Activated CD4-positive, alpha-beta T cell treated with anti-CD3 and anti-CD28 coated beads, Interleukin-2, amount 50 U/mL, for 16 hours (primary cell): ENCODE data around the gene TRAPPC12.
"Not testable (repeated sequence)": the region's sequence is repeated elsewhere in the genome, so short reads cannot be mapped to it uniquely, and the experiment has no call there.

Experiments used
- DNase-seq: peaks from one replicate; pipeline ENCODE4 v3.0.0-alpha.2; 2020

TRAPPC12 gene

DNA sequence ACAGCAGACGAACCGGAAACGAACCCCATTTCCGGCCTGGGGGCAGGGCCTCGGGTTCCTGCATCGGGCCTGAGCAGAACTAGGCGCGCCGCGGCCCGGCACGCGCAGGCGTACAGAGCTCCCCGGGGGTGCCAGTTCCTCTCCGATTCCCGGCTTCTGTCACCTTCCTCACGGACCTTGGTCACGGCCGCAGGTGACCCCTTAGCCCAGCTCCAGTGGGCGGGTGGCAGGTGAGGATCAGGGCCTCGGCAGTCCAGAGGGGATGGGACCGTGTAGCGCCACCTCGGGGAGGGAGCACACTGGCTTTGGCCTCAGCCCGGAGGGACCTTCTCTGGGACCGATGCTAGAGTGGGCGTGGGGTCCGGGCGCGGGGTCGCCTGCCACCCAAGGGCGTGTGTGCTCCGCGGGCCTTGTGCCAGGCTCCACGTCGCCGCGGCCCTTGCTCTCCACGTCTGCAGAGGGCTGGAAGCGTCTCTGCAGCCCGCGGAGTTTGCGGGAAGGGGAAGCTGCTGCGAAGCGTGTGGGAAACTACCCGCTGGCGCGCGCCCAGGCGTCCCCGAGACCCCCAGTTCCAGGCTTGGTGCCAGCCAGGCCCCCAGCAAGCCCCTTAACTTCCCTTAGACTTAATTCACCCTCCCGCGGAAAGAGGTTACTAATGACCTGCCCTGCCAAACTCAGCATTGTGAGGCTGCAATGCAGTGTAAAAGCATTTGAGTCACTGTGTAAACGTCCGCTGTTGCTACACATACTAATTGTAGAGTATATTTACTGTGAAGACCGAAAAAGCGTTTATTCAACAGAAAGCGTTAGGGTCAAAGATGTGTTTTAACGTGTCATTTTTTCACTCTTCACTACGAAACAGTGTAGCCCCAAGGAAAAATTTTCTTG lies at the start of gene TRAPPC12:
TRAPPC12 (plus strand) TSS at position 48 of the 888 bp plus-strand sequence. CDS start 7,930 bp downstream, outside the sequence.
- peak; percentile 96 for DNase-seq

GRCh38 chr2:3332133-3332532 lies 47.4 kb upstream of the TRAPPC12 start:
- no peak for DNase-seq

DNA sequence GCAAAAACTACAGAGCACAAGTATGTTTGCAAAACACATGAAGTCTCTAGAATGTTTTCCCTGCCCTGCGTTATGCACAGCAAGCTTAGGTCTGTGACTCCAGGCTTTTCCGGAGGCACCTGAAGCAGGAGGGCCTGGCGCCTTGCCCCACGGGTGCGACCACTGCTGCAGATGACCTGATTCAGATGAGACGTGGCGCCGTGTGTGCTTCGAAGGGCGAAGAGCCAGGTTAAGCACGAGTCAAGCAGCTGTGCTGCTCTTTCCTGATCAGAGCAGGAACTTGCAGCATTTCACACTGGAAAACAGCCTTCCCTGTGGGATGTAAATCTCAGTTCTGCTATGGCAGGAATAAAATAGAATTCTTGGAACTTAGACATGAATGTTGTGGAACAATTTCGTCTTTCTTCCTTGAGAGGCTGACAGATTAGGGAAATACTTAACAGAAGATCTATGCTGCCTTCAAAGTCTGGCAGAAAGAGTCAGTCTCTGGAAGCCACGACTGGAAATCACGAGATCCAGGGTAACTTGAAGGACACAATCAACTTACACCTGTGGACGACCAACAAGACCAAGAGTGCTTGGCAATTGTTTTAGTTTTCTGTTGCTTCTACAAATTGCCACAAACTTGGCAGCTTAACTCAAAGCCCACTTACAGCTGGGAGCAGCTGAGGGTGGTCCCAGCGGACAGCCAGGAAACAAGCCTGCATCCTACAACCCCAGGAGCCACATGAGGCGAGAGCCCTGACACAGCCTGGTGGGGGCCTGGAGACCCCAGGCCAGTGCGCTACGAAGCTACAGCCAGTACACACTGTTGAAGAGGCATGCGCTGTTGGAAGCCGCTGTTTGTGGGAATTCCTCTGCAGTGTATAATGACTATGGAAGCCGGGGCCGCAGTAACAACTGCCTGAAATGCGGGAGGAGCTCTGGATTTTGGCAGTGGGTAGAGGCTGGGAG lies 44.8 kb upstream of the TRAPPC12 start:
- DNase-seq: no peak

DNA sequence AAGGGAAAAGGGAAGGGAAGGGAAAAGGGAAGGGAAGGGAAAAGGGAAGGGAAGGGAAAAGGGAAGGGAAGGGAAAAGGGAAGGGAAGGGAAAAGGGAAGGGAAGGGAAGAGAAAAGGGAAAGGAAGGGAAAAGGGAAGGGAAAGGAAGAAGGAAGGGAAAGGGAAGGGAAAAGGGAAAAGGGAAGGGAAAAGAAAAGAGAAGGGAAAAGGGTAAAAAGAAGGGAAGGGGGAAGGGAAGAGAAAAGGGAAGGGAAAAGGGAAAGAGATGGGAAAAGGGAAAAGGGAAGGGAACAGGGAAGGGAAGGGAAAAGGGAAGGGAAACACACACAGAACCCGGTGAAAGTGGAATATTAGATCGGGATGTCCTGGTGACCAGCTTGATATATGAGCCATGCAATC lies 42.6 kb upstream of the TRAPPC12 start:
- no peak for DNase-seq

DNA sequence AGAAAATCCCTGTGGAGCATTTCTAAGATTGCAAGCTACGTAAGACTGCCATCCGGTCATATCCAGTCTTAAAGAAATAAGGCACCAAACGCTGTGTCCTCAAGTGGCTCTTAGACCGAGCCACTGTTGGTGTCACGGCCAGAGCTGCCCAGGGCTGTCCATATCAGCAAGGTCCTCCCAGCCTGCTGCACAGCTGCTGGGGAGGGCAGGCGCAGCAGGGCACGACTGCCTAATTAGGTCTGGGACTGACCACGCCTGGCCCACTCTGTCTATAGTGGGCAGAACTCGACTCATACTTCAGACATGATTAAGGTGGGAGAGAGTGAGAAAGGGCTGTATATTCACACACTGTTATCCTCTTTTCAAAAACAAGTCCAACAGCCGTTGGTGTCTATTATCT lies 41.2 kb upstream of the TRAPPC12 start:
- no peak for DNase-seq

DNA sequence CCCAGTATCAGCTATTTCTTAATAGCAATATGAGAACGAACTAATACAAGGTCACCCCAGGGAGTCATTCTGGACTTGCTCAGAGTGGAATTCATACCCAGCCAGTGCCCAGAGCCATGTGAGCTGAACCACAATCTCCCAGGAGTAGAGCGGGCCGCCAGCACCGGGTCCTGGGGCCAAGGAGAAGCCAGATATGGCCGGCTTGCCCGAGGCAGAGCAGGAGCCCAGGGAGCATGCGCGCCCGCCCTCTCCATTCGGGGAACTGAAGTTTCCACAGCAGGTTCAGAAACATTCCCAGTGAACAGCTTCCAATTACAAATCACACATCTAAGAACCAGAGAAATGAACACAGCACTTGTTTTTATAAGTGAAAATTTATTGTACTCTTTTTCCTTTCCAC lies 39.4 kb upstream of the TRAPPC12 start:
- no peak for DNase-seq

GRCh38 chr2:3341336-3341735 lies 38.2 kb upstream of the TRAPPC12 start:
- no peak for DNase-seq

DNA sequence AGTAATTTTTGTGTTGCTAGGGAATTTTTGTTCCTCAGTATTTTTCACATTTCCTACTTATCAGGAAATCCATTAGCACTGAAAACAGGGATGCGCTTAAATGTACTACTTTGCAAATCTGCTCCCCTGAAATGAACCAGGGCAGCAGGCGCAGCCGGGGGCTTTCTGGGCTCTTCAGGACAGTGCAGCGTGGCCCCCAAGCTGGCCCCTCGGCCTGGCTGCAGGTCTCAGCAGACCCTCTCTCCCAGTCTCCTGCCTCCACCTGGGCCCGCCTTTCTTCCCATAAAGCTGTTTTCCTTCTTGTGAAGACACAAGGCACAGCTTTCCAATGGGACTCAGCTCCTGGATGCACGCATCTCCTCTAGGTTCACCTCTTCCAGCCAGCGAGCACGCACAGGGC lies 37.2 kb upstream of the TRAPPC12 start:
- no peak for DNase-seq

GRCh38 chr2:3343012-3343411 lies 36.5 kb upstream of the TRAPPC12 start:
- DNase-seq: no peak

DNA sequence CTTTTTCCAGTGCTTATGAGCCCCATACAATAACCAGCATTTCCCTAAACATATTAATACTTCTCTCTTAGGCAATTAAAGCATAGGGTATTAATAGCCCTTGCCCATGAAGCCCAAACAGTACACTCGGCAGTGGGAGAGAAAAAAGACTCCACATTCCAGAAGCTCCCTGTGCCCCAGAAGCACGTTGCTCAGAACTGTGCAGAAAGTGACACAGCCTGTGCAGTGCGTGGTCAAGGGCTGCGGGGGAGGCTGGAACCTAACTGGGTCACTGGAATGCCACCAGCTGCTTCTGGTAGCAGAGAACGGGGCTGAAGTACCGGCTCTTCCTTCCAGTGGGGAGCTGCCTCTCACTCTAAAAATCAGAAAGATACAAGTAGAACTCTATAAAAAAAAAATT lies 34.6 kb upstream of the TRAPPC12 start:
- DNase-seq: no peak

DNA sequence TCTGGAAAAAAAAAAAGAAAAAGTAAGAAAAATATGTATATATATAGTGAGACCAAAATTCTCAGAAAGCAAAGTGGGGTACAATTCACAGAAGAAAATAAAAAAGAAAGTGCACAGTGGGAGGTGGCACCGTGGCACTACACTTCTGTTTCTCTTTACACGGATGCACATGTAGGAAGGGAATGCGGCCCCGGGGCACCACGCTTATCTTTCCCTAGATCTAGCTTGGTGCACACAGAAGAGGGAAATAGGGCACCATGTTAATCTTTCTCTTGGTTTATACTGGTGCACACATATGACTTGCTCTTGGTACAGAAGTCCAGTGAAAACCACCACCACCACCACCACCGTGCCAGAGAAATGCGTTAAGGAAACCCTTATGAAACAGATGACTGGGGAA lies 33.9 kb upstream of the TRAPPC12 start:
- no peak for DNase-seq

DNA sequence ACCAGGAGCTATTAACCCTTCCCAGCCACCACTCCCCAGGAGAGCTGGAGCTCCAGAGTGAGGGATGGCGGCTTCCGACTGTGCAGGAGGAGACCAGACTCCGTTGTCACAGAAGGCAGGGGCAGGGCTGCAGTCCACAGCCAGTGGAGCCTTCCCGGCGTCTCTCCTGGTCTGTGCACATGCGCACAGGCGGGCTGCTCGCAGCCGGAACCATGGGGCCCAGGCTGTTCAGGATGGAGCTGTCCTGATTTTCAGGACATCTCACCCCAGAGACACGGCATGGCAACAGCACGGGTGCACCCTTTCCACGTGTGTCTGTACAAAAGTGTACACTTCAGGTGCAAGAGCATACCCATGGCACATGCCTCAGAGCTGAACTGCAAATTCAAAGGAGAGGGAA lies 30.7 kb upstream of the TRAPPC12 start:
- no peak for DNase-seq

DNA sequence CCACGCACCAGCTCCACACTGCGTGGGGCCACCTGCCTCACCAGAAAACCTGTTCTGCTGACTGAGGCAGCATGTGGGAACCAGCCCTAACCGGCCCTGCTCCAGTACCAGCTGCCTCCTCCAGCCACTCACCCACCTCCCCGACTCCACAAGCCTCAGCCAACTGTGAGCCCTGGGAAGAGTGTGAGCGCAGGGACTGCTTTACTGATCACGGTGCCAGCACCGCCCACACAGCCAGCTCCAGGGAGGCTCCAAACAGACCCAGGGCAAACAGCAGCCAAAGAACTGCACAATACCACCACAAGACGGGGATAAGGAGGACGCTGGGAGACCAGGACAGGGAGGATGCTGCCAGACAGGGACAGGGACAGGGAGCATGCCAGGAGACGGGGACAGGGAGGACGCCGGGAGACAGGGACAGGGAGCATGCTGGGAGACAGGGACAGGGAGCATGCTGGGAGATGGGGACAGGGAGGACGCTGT lies 30.2 kb upstream of the TRAPPC12 start:
- DNase-seq: no peak

DNA sequence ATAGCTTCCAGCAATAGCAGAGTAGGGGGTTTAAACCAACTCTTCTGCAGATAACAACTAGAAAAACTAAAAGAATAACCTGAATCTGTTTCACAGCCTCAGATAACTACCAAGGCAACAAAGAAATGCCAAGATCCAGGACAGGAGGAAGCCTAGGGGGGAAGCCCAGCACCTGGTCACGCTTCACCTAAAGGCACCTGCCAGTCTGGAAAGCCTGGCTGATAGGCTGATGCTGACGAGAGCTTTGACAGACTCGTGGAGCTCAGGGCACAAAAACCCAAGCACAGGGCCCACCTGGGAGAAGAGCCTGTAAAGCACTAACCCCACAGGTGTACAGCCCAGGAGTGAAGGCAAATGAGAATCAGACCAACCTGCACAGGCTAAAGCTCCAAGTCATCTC lies 24.5 kb upstream of the TRAPPC12 start:
- no peak for DNase-seq

- DNase-seq: no peak
These were observed 23.4 kb upstream of the TRAPPC12 start for GRCh38 chr2:3355951-3356569.

GRCh38 chr2:3356799-3357198 lies 22.7 kb upstream of the TRAPPC12 start:
- DNase-seq: no peak

GRCh38 chr2:3357446-3357845 lies 22.0 kb upstream of the TRAPPC12 start:
- DNase-seq: not testable (repeated sequence)

GRCh38 chr2:3357926-3358325 lies 21.6 kb upstream of the TRAPPC12 start:
- no peak for DNase-seq

- DNase-seq: no peak
These were observed 17.7 kb upstream of the TRAPPC12 start for GRCh38 chr2:3361518-3362389.

GRCh38 chr2:3365219-3365618 lies 14.3 kb upstream of the TRAPPC12 start:
- no peak for DNase-seq

GRCh38 chr2:3368261-3368722 lies 11.2 kb upstream of the TRAPPC12 start:
- DNase-seq: no peak
